Epithelial cell of proximal tubule (primary cell): ENCODE measurements around the gene TRPM3. TPM values are rescaled to one million over a fixed set of nuclear protein-coding genes. Genes with fewer than 3 reads are reported as not detected.

Source experiments
- DNase-seq: peaks from one replicate; pipeline ENCODE4 v3.0.0-alpha.2; 2011; ENCODE audit warnings: low read depth
- H3K4me3 ChIP-seq: 2 replicates; pipeline ENCODE4 v1.5.1; 2011; ENCODE audit warnings: low read depth, mild to moderate bottlenecking, low read length
- total RNA-seq: library from RNA; depleted of rRNA; stranded (reverse); fragments of >200 nt; gene quantifications from 2 replicates; pipeline ENCODE4 v1.2.3, GENCODE V29; 2015
- TF ChIP-seq, protein P1 (sequence below): conservative IDR thresholded peaks from 2 replicates; pipeline ENCODE4 v1.5.1; 2012; ENCODE audit warnings: low read depth, mild to moderate bottlenecking, low read length

TRPM3 gene
- total RNA-seq, 1 donor from 2014 or later, result not detected

DNA sequence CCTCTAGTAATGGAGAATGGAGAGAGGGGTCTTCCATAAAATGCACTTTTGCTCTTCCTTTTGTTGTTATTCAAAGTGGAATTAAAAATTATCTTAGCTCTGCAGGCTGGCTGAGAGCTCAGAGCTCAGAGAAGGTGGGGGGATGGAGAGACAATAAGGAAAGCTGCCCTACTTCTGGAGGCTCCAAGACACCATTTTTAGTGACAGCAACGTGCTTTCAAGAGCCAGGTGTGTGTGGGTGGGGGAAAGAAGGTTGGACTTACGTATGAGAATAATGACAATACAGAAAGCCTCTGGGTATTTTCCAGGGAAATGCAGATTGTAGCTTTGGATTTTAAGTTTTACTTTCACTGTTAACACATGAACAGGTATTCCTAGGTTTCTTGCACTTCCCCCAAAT, 173.9 kb downstream of the TRPM3 start:
- no peak overlapping the region for H3K4me3 ChIP-seq
- TF ChIP-seq, protein P1, sequence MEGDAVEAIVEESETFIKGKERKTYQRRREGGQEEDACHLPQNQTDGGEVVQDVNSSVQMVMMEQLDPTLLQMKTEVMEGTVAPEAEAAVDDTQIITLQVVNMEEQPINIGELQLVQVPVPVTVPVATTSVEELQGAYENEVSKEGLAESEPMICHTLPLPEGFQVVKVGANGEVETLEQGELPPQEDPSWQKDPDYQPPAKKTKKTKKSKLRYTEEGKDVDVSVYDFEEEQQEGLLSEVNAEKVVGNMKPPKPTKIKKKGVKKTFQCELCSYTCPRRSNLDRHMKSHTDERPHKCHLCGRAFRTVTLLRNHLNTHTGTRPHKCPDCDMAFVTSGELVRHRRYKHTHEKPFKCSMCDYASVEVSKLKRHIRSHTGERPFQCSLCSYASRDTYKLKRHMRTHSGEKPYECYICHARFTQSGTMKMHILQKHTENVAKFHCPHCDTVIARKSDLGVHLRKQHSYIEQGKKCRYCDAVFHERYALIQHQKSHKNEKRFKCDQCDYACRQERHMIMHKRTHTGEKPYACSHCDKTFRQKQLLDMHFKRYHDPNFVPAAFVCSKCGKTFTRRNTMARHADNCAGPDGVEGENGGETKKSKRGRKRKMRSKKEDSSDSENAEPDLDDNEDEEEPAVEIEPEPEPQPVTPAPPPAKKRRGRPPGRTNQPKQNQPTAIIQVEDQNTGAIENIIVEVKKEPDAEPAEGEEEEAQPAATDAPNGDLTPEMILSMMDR, result no peak
- no peak for DNase-seq

DNA sequence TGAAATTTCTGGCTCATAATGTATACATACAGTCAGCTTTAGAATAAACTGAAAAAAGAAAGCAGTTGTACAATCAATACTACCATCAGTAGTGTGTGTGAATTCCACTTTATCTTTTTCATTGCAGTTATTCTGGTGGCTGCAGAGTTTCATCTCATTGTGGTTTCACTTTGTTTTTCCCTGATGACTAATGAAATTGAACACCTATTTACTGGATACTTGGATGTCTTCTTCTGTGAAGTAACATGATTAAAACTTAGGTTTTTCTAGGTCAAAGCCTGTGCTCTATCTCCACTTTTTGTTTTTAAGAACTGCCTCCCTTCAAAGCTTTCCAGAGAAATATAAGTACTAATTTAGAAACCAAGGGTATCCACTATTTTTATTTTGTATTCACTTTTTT, 174.3 kb downstream of the TRPM3 start:
- no peak for DNase-seq
- H3K4me3 ChIP-seq, result no peak overlapping the region
- TF ChIP-seq, protein P1, result no peak

DNA sequence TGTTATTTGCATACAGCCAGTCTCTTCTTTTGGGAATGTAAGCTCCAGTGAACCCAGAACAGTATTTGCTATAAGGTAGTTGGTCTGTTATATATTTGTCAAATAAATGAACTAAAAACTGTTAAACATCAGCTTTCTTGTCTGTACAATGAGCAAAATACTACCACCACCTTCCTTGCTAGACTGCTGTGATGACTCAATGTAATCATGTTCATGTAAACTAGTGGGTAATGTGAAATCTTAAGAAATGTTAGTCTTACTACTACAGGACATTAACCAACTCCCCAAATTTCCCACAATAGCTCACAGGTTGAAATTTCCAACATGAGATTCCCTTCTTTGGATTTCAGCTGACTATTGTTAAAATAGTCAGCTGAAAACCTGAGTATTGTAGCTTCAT, 176.1 kb downstream of the TRPM3 start:
- DNase-seq, result no peak
- TF ChIP-seq, protein P1, result no peak
- no peak overlapping the region for H3K4me3 ChIP-seq

DNA sequence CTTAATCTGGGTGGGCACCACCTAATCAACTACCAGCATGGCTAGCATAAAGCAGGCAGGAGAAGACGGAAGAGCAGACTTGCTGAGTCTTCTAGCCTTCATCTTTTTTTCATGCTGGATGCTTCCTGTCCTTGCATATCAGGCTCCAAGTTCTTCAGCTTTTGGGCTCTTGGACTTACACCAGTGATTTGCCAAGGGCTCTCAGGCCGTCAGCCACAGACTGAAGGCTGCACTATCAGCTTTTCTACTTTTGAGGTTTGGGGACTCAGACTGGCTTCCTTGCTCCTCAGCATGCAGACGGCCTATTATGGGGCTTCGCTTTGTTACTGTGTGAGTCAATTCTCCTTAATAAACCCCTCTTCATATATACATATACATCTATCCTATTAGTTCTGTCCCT, 180.2 kb downstream of the TRPM3 start:
- no peak overlapping the region for H3K4me3 ChIP-seq
- DNase-seq, result no peak
- TF ChIP-seq, protein P1, result no peak

DNA sequence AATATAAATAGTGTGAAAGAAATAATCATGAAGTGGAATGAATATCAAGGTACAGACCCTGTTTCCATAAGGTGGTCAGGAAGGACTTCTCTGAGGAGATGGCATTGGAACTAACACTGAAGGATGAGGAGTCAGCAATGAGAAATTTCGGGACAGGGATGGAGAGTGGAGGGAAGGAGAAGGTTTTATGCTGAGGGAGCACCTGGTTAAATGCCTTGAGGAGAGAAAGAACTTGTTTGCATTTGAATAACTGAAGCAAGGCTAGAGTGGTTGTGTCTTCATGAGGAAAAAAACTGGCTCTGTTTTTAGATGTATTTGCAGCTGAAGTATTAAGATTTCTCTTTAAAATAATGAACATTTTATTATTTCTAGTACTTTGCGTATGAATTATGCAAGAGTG, 180.8 kb downstream of the TRPM3 start:
- no peak for DNase-seq
- H3K4me3 ChIP-seq, result no peak overlapping the region
- TF ChIP-seq, protein P1, result no peak

DNA sequence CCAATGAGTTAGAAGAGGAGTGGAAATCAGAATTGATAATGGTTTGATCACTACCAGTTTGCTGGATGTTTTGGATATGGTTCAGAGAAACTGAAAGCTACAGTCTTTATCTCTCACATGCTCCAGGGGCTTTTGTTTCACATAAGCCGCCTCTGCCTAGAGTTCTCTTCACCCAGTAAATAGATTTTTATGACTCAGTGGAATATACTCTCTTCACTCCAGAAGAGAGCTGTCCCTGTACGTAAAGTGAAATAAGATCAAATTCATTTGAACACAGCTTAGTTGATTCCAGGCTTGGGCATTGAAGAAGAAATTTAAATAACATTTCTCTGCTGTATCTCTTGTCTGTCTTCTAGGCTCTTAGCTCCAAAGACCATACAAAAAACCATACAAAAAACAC, 184.9 kb downstream of the TRPM3 start:
- no peak for DNase-seq
- TF ChIP-seq, protein P1, result no peak
- H3K4me3 ChIP-seq, result no peak overlapping the region

DNA sequence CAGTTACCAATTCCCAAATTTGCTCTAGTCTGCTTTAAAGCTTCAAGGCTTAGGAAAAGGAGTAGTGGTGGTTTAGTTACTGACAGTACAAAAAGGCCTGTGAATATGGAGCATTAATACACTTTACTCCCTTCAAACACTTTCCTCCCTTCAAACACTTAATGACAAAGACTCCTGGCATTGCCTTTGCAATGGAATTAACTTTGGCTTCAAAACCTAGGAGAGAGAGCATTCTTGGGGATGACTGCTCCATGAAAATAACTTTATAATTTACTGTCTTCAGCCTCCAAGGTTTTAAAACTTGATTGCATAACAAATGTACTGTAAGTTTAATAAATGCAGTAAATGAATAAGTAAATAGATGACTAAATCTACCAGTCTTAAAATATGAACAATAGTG, 185.6 kb downstream of the TRPM3 start:
- TF ChIP-seq, protein P1, result no peak
- no peak for DNase-seq
- H3K4me3 ChIP-seq, result no peak overlapping the region
